Liver (tissue), 9 donors: ENCODE data around the gene GALK1. TPM values are rescaled to one million over a fixed set of nuclear protein-coding genes. Genes with fewer than 3 reads are reported as not detected.

ENCODE experiments used
- DNase-seq: peaks from one replicate; pipeline ENCODE4 v3.0.0-alpha.2; 2017; ENCODE audit warnings: low spot score
- H3K27ac ChIP-seq, 2 donors: one replicate each; pipeline ENCODE4 v1.7.0; 2013; ENCODE audit warnings: inconsistent platforms in 2 of 2, low read length in 2 of 2, control low read depth in 1 of 2, low read depth in 1 of 2, mild to moderate bottlenecking in 1 of 2
- H3K27me3 ChIP-seq, 4 donors: one replicate each; pipeline versions ENCODE4 v1.6.1 to v1.7.0; 2013; ENCODE audit warnings: low read length in 3 of 4, inconsistent platforms in 1 of 4, mild to moderate bottlenecking in 1 of 4, moderate library complexity in 1 of 4; ENCODE audit not compliant: control insufficient read depth in 4 of 4, insufficient read depth in 4 of 4
- H3K36me3 ChIP-seq, 4 donors: one replicate each; pipeline versions ENCODE4 v1.6.1 to v1.7.0; 2013; ENCODE audit warnings: low read length in 3 of 4, mild to moderate bottlenecking in 3 of 4, low read depth in 1 of 4, moderate library complexity in 1 of 4; ENCODE audit not compliant: control insufficient read depth in 4 of 4, insufficient read depth in 3 of 4
- H3K4me1 ChIP-seq, 4 donors: one replicate each; pipeline versions ENCODE4 v1.6.1 to v1.7.0; 2013; ENCODE audit warnings: low read length in 3 of 4, mild to moderate bottlenecking in 3 of 4, moderate library complexity in 1 of 4; ENCODE audit not compliant: control insufficient read depth in 4 of 4, insufficient read depth in 4 of 4
- H3K4me3 ChIP-seq, 3 donors: one replicate each; pipeline versions ENCODE4 v1.6.1 to v1.7.0; 2013; ENCODE audit warnings: low read length in 3 of 3, control low read depth in 1 of 3, low read depth in 1 of 3, mild to moderate bottlenecking in 1 of 3
- H3K9ac ChIP-seq, 2 donors: one replicate each; pipeline ENCODE4 v1.7.0; 2013; ENCODE audit warnings: low read length in 2 of 2, mild to moderate bottlenecking in 2 of 2, moderate library complexity in 2 of 2, control low read depth in 1 of 2, low read depth in 1 of 2
- H3K9me3 ChIP-seq, 4 donors: one replicate each; pipeline versions ENCODE4 v1.6.1 to v1.7.0; 2013; ENCODE audit warnings: low read length in 3 of 4; ENCODE audit not compliant: control insufficient read depth in 4 of 4
- ATF3 ChIP-seq: IDR thresholded peaks from 2 replicates; pipeline ENCODE4 v1.6.1; 2016; ENCODE audit warnings: antibody characterized with exemption
- CTCF ChIP-seq: fragments of 150-350 bp; IDR thresholded peaks from 2 replicates; pipeline ENCODE4 v1.5.1; 2017; ENCODE audit warnings: improper control_type of control experiment, low read depth, low read length; ENCODE audit not compliant: missing input control
- EGR1 ChIP-seq, 2 donors: IDR thresholded peaks; 2 replicates each; pipeline ENCODE4 v1.6.1; 2016 to 2018; ENCODE audit warnings: antibody characterized with exemption in 2 of 2, low read depth in 2 of 2
- FOXA1 ChIP-seq: IDR thresholded peaks from 2 replicates; pipeline ENCODE4 v1.6.1; 2016; ENCODE audit warnings: antibody characterized with exemption
- GABPA ChIP-seq, 2 donors: IDR thresholded peaks in 1 of 2; conservative IDR thresholded peaks in 1 of 2; 2 replicates each; pipeline ENCODE4 v1.6.1; 2016; ENCODE audit warnings: antibody characterized with exemption in 2 of 2, mild to moderate bottlenecking in 1 of 2, moderate library complexity in 1 of 2
- HNF4A ChIP-seq, 2 donors: conservative IDR thresholded peaks; 2 replicates each; pipeline ENCODE4 v1.6.1; 2016; ENCODE audit warnings: antibody characterized with exemption in 2 of 2, mild to moderate bottlenecking in 2 of 2
- HNF4G ChIP-seq: IDR thresholded peaks from 2 replicates; pipeline ENCODE4 v1.6.1; 2016; ENCODE audit warnings: antibody characterized with exemption
- JUND ChIP-seq, 2 donors: IDR thresholded peaks; 2 replicates each; pipeline ENCODE4 v1.6.1; 2016; ENCODE audit warnings: antibody characterized with exemption in 2 of 2
- NR2F2 ChIP-seq: IDR thresholded peaks from 2 replicates; pipeline ENCODE4 v1.6.1; 2016; ENCODE audit warnings: antibody characterized with exemption
- REST ChIP-seq: IDR thresholded peaks from 2 replicates; pipeline ENCODE4 v1.6.1; 2016; ENCODE audit warnings: antibody characterized with exemption, mild to moderate bottlenecking
- SP1 ChIP-seq: IDR thresholded peaks from 2 replicates; pipeline ENCODE4 v1.6.1; 2018; ENCODE audit warnings: antibody characterized with exemption, mild to moderate bottlenecking
- TAF1 ChIP-seq: conservative IDR thresholded peaks from 2 replicates; pipeline ENCODE4 v1.6.1; 2016; ENCODE audit warnings: antibody characterized with exemption, mild to moderate bottlenecking
- YY1 ChIP-seq: IDR thresholded peaks from 2 replicates; pipeline ENCODE4 v1.6.1; 2016; ENCODE audit warnings: antibody characterized with exemption, mild to moderate bottlenecking
- ZBTB33 ChIP-seq: IDR thresholded peaks from 2 replicates; pipeline ENCODE4 v1.6.1; 2016; ENCODE audit warnings: antibody characterized with exemption
- WGBS: extraction: QIAGEN DNeasy Blood & Tissue Kit; methylation state at CpG from one replicate; pipeline ENCODE4 v1.1.7; 2013; 5-methylcytosine and 5-hydroxymethylcytosine counted together
- polyA plus RNA-seq, 2 donors: library from polyadenylated mRNA; stranded (reverse) in 1 of 2; unstranded in 1 of 2; fragments of 200-250 nt in 1 of 2; fragments of >200 nt in 1 of 2; fragmentation: Nextera tagmentation in 1 of 2; extraction: Ambion mirVana in 1 of 2; gene quantifications; one replicate each; pipeline versions ENCODE4 v1.2.1 to v1.2.3, GENCODE V29; 2013 to 2015
- total RNA-seq, 2 donors: library from RNA; depleted of rRNA; stranded (reverse); fragments of >200 nt; gene quantifications; one replicate each; pipeline ENCODE4 v1.2.3, GENCODE V29; 2014
- donor health status: healthy.
- donor health status: healthy.
- donor health status: healthy.
- donor health status: healthy.
- donor health status: healthy.

Gene GALK1
- total and polyA plus RNA-seq, 4 donors = 59.0 to 230 (median 95.9) TPM

- TF ChIP-seq ATF3 = no peak
- TF ChIP-seq NR2F2 = no peak
- peak; percentile 57 for TF ChIP-seq HNF4G
- TF ChIP-seq ZBTB33 = no peak
- TF ChIP-seq GABPA (IDR thresholded peaks at IDR 0.05 in 1 of 2, conservative IDR thresholded peaks at IDR 0.05 in 1 of 2) = no peak
Observed at GRCh38 chr17:75754378-75755204, 10.4 kb downstream of the GALK1 start (continued).

GRCh38 chr17:75753514-75754377, 11.2 kb downstream of the GALK1 start:
- peak overlapping the region; percentile 76 to 83 for H3K27ac ChIP-seq
- 14% methylated on average over 76 of the region's 76 CpGs for WGBS

GRCh38 chr17:75752802-75753513, 12.0 kb downstream of the GALK1 start:
- no peak for DNase-seq
- no peaks in the 10 kb centered on the region for H3K9me3 ChIP-seq
- H3K27me3 ChIP-seq = no peaks in the 10 kb centered on the region
- H3K9ac ChIP-seq = no peak overlapping the region
- peaks cover 8 to 41% (median 17%) of the 10 kb centered on the region in 4 donors for H3K4me1 ChIP-seq
- 73% methylated on average over 19 of the region's 19 CpGs for WGBS
- no peak overlapping the region for H3K27ac ChIP-seq
- peak overlapping the region in 1 of 3 donors; percentile 49 for H3K4me3 ChIP-seq
- peaks cover 0 to 6% (median 2%) of the 10 kb centered on the region in 4 donors for H3K36me3 ChIP-seq
- no peak for TF ChIP-seq TAF1
- TF ChIP-seq HNF4G = no peak
- TF ChIP-seq NR2F2 = no peak
- no peak for TF ChIP-seq EGR1 (IDR thresholded peaks at IDR 0.05; ENCODE audit: low read depth in 2 of 2)
- no peak for TF ChIP-seq REST
- TF ChIP-seq JUND (IDR thresholded peaks at IDR 0.05) = no peak
- no peak for TF ChIP-seq HNF4A (conservative IDR thresholded peaks at IDR 0.05)
- TF ChIP-seq YY1 = no peak
- no peak for TF ChIP-seq ATF3
- TF ChIP-seq SP1 = no peak
- TF ChIP-seq FOXA1 = no peak

More at GRCh38 chr17:75753514-75754377, 11.2 kb downstream of the GALK1 start:
- Histone ChIP-seq H3K4me3 (peak overlapping the region in 1 of 3 donors; percentile 49), H3K9me3 (no peaks in the 10 kb centered on the region), H3K4me1 (peaks cover 8 to 41% (median 17%) of the 10 kb centered on the region in 4 donors), H3K36me3 (peaks cover 0 to 12% (median 2%) of the 10 kb centered on the region in 4 donors), H3K27me3 (no peaks in the 10 kb centered on the region), H3K9ac (no peak overlapping the region)
- DNase-seq = peak; percentile 77
- no peak for TF ChIP-seq HNF4G
- TF ChIP-seq CTCF = peak; percentile 52
- no peak for TF ChIP-seq FOXA1
